Thymus (tissue), 11 donors: Measurements from ENCODE around the gene NAP1L1. TPM values are rescaled to one million over a fixed set of nuclear protein-coding genes. Genes with fewer than 3 reads are reported as not detected.
"Not testable (repeated sequence)": the region's sequence is repeated elsewhere in the genome, so short reads cannot be mapped to it uniquely, and the experiment has no call there.

Experiments used
- DNase-seq, 9 donors: peaks; one replicate each; pipeline ENCODE4 v3.0.0-alpha.2; 2013; ENCODE audit warnings: low spot score in 9 of 9, low read depth in 6 of 9, missing footprints in 1 of 9
- H3K27ac ChIP-seq, 2 donors: one replicate each; pipeline ENCODE4 v1.5.1; 2013; ENCODE audit warnings: control low read depth in 1 of 2, low read depth in 1 of 2, low read length in 1 of 2, mild to moderate bottlenecking in 1 of 2, moderate library complexity in 1 of 2
- H3K27me3 ChIP-seq, 2 donors: one replicate each; pipeline ENCODE4 v1.5.1; 2013; ENCODE audit warnings: low read length in 1 of 2; ENCODE audit not compliant: control insufficient read depth in 2 of 2, insufficient read depth in 1 of 2
- H3K36me3 ChIP-seq, 2 donors: one replicate each; pipeline ENCODE4 v1.5.1; 2013; ENCODE audit warnings: low read length in 1 of 2, mild to moderate bottlenecking in 1 of 2, moderate library complexity in 1 of 2; ENCODE audit not compliant: control insufficient read depth in 2 of 2, insufficient read depth in 2 of 2
- H3K4me1 ChIP-seq, 2 donors: one replicate each; pipeline ENCODE4 v1.5.1; 2013; ENCODE audit warnings: low read length in 2 of 2; ENCODE audit not compliant: control insufficient read depth in 2 of 2, insufficient read depth in 2 of 2
- H3K4me3 ChIP-seq, 2 donors: one replicate each; pipeline ENCODE4 v1.5.1; 2013; ENCODE audit warnings: low read length in 2 of 2, control low read depth in 1 of 2, mild to moderate bottlenecking in 1 of 2
- H3K9me3 ChIP-seq, 2 donors: one replicate each; pipeline ENCODE4 v1.5.1; 2013; ENCODE audit warnings: low read length in 1 of 2, mild to moderate bottlenecking in 1 of 2; ENCODE audit not compliant: control insufficient read depth in 2 of 2, insufficient read depth in 1 of 2
- WGBS: extraction: QIAGEN DNeasy Blood & Tissue Kit; methylation state at CpG from one replicate; pipeline ENCODE4 v1.1.7; 2013; 5-methylcytosine and 5-hydroxymethylcytosine counted together
- polyA plus RNA-seq: library from polyadenylated mRNA; stranded (reverse); fragments of 200-250 nt; gene quantifications from one replicate; pipeline ENCODE4 v1.2.3, GENCODE V29; 2013
- total RNA-seq: library from RNA; stranded (reverse); fragments of 120-200 nt; gene quantifications from one replicate; pipeline ENCODE4 v1.2.4, GENCODE V29; 2013
- donor health status: healthy.

The NAP1L1 gene
- total and polyA plus RNA-seq, 2 donors, result 284 to 548 TPM

DNA sequence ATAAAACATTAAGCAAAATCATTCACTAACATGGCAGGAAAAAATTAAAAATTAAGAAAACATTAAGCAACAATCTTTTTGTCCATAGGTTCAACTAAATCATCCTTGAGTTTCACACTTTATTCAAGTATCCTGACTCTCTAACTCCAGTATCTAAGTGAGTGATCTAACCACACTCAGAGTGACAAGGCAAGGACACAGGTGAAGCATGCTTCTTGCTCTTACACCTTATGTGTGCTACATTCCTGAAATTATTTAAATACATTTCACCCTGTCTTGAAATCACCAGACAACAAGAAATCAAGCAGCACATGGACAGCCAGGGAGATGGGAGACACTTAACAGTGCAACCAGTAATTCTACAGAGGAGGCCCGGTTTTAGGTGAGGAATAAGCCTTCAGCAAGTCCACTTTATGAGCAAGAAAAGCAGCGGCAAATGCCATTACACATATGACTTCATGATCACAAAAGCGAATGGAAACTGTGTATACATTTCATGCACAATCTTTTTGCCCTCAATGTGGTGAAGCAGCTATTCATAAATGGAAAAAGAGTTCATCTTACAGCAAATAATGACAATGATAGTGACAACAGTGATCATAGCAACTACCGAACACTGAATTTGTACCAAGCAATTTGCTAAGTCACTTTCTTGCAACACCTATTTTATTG, 90.3 kb downstream of the NAP1L1 start:
- 96% methylated on average over 4 of the region's 4 CpGs for WGBS
- no peak overlapping the region for H3K27ac ChIP-seq
- H3K27me3 ChIP-seq, result no peaks in the 10 kb centered on the region
- H3K4me1 ChIP-seq, result no peaks in the 10 kb centered on the region
- H3K36me3 ChIP-seq, result no peaks in the 10 kb centered on the region
- no peak for DNase-seq
- H3K4me3 ChIP-seq, result no peak overlapping the region
- no peaks in the 10 kb centered on the region for H3K9me3 ChIP-seq

DNA sequence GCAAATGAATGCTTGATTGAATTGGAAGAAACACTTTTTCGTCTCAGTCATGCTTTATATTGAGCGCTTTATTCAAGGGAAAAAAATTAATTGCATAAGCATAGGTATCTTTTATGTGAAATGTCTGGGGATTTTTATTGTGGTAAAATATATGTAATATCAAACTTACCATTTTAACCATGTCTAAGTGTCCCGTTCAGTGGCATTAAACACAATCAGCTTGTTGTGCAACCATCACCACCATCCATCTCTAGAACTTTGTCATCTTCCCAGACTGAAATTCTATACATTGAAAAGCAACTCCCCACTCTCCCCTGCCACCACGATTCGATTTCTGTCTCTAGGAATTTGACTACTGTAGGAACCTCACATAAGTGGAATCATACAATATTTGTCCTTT, 92.7 kb downstream of the NAP1L1 start:
- H3K27me3 ChIP-seq, result no peaks in the 10 kb centered on the region
- DNase-seq, result no peak
- WGBS, result 73% methylated on average over 5 of the region's 5 CpGs
- no peaks in the 10 kb centered on the region for H3K4me1 ChIP-seq
- no peak overlapping the region for H3K27ac ChIP-seq
- H3K9me3 ChIP-seq, result no peaks in the 10 kb centered on the region
- no peak overlapping the region for H3K4me3 ChIP-seq
- H3K36me3 ChIP-seq, result no peaks in the 10 kb centered on the region

DNA sequence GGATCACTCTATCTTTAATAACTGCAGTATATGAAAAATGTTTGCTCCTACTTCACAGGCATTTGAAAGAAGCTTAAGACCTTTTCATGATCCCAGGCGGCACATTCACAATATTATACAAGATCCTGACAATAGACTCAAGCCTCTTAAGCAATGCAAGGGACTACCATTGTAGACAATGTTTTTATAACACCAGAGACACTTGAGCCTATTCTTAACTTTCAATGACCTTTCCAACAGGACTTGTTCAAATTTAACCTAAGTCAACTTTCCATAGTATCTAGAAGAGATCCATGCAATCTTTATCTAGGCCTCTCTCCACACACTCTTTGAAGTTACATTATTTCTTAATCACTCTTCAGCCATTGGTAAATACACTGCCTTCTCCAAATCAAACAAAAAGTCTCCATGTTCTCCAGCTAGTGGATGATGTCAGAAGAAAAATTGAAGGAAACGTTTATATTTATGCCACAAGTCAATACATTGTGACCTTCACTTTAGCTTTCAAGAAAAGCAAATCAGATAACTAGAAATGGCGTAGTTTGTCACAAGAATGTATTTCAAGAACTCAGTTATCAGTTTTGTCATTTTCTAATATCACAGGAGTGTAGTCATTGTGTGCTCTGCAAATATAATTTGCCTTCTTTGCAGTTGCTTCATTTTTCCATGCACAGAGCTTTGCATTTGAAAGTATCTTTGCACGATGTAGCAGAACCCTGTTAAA, 94.1 kb downstream of the NAP1L1 start:
- no peaks in the 10 kb centered on the region for H3K36me3 ChIP-seq
- no peaks in the 10 kb centered on the region for H3K9me3 ChIP-seq
- H3K27me3 ChIP-seq, result no peaks in the 10 kb centered on the region
- H3K4me1 ChIP-seq, result no peaks in the 10 kb centered on the region
- no peak for DNase-seq
- no peak overlapping the region for H3K27ac ChIP-seq
- H3K4me3 ChIP-seq, result no peak overlapping the region
- 94% methylated on average over 4 of the region's 4 CpGs for WGBS

DNA sequence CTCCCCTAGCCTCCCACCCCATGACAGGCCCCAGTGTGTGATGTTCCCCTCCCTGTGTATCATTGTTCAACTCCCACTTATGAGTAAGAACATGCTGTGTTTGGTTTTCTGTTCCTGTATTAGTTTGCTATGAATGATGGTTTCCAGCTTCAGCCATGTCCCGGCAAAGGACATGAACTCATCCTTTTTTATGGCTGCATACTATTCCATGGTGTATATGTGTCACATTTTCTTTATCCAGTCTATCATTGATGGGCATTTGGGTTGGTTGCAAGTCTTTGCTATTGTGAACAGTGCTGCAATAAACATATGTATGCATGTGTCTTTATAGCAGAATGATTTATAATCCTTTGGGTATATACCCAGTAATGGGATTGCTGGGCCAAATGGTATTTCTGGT, 96.8 kb downstream of the NAP1L1 start:
- not testable (repeated sequence) for H3K27me3 ChIP-seq, H3K4me3 ChIP-seq, H3K4me1 ChIP-seq, H3K36me3 ChIP-seq, H3K9me3 ChIP-seq, H3K27ac ChIP-seq, DNase-seq
- 97% methylated on average over 1 of the region's 1 CpG for WGBS

Other genes with a start within 250 kb of the NAP1L1 start
- 7.1 TPM for gene PHLDA1, start 52.9 kb downstream of the NAP1L1 start, total RNA-seq
- 8.3 TPM for gene PHLDA1, start 52.9 kb downstream of the NAP1L1 start, polyA plus RNA-seq